Measurements from ENCODE around the gene APOM. TPM values are rescaled to one million over a fixed set of nuclear protein-coding genes. Genes with fewer than 3 reads are reported as not detected.

Gene APOM
- total RNA-seq, 1 experiment from 2014 or later: 2.6 TPM

DNA sequence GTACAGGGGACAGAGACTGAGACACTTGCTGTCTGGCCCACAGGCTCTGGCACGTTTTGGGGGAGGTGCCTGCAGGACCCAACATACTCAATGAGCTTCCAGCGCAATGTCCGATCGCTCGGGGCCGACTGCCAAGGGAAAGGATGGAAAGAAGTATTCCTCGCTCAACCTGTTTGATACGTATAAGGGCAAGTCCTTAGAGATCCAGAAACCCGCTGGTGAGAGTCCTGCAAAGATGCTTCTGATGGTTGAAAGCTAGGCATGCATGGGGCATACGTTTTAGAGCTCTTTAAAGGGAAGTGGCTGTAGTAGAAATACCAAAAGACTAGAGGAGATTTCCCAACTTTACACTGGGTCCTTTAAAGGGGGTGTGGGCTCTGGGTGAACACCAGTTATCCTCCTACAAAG is 33.0 kb upstream of the APOM start:
- Mint-ChIP-seq H3K4me1 (ENCODE audit: low read depth, unreplicated experiment) (peaks cover 18% of the 10 kb centered on the region), H3K4me3 (ENCODE audit: low read depth, unreplicated experiment) (peak overlapping the region; percentile 84), H3K27me3 (ENCODE audit: unreplicated experiment) (no peaks in the 10 kb centered on the region), H3K9me3 (ENCODE audit: low read depth, unreplicated experiment) (no peaks in the 10 kb centered on the region), H3K27ac (ENCODE audit: unreplicated experiment) (peak overlapping the region; percentile 87), H3K36me3 (ENCODE audit: insufficient read depth, unreplicated experiment) (peaks cover 80% of the 10 kb centered on the region)
- DNase-seq: peak; percentile 51
- intact Hi-C loops (cut with micrococcal nuclease; ENCODE audit: unreplicated experiment): no loop called here
- BruUV-seq (replicated peaks): no TSS peak
- CTCF ChIA-PET: interaction anchor here (0.6 to 2.9 kb wide), 6 partner anchors 13 to 163 kb away, joined by 3 to 15 read pairs (median 3); partner anchors contain the start of gene BAG6
- no peak for TF ChIP-seq CTCF (IDR thresholded peaks at IDR 0.05; ENCODE audit: unreplicated experiment)

- H3K4me3 Mint-ChIP-seq (ENCODE audit: low read depth, unreplicated experiment): no peak overlapping the region
- H3K27ac Mint-ChIP-seq (ENCODE audit: unreplicated experiment): no peak overlapping the region
- peaks cover 94% of the 10 kb centered on the region for H3K36me3 Mint-ChIP-seq (ENCODE audit: insufficient read depth, unreplicated experiment)
- no peak for TF ChIP-seq CTCF (IDR thresholded peaks at IDR 0.05; ENCODE audit: unreplicated experiment)
- CTCF ChIA-PET: interaction anchor here (0.6 to 1.5 kb wide), 2 partner anchors 15 to 31 kb away, joined by 3 to 6 read pairs; partner anchors contain the start of gene APOM
- intact Hi-C loops (cut with micrococcal nuclease; ENCODE audit: unreplicated experiment): no loop called here
- H3K27me3 Mint-ChIP-seq (ENCODE audit: unreplicated experiment): no peaks in the 10 kb centered on the region
- H3K9me3 Mint-ChIP-seq (ENCODE audit: low read depth, unreplicated experiment): no peaks in the 10 kb centered on the region
- H3K4me1 Mint-ChIP-seq (ENCODE audit: low read depth, unreplicated experiment): peaks cover 21% of the 10 kb centered on the region
- no TSS peak for BruUV-seq (replicated peaks)
- no peak for DNase-seq
Observed at GRCh38 chr6:31624070-31624469, 31.6 kb upstream of the APOM start.

DNA sequence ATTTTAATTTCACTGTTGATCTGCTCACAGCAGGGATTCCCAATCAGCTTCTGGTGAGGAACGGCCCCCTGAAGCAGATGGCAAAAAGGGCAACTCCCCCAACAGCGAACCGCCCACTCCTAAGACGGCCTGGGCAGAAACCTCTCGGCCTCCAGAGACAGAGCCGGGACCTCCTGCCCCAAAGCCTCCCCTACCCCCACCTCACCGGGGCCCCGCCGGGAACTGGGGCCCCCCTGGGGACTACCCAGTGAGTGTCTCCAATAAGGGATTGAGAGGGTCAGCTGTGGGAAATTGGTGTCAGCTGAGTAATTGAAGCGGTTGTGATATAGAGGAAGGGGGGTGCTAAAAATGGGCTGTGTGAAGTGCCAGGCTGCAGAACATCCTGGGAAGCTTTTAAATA is 28.7 kb upstream of the APOM start:
- no peak overlapping the region for H3K4me3 Mint-ChIP-seq (ENCODE audit: low read depth, unreplicated experiment)
- peak overlapping the region; percentile 3 for H3K27ac Mint-ChIP-seq (ENCODE audit: unreplicated experiment)
- DNase-seq: no peak
- H3K4me1 Mint-ChIP-seq (ENCODE audit: low read depth, unreplicated experiment): peaks cover 17% of the 10 kb centered on the region
- CTCF ChIA-PET: interaction anchor here (0.7 to 1.2 kb wide), 2 partner anchors 25 to 112 kb away, joined by 3 read pairs; partner anchors contain the start of gene BAG6
- peaks cover 100% of the 10 kb centered on the region for H3K36me3 Mint-ChIP-seq (ENCODE audit: insufficient read depth, unreplicated experiment)
- TF ChIP-seq CTCF (IDR thresholded peaks at IDR 0.05; ENCODE audit: unreplicated experiment): no peak
- no TSS peak for BruUV-seq (replicated peaks)
- H3K9me3 Mint-ChIP-seq (ENCODE audit: low read depth, unreplicated experiment): no peaks in the 10 kb centered on the region
- intact Hi-C loops (cut with micrococcal nuclease; ENCODE audit: unreplicated experiment): no loop called here
- no peaks in the 10 kb centered on the region for H3K27me3 Mint-ChIP-seq (ENCODE audit: unreplicated experiment)

DNA sequence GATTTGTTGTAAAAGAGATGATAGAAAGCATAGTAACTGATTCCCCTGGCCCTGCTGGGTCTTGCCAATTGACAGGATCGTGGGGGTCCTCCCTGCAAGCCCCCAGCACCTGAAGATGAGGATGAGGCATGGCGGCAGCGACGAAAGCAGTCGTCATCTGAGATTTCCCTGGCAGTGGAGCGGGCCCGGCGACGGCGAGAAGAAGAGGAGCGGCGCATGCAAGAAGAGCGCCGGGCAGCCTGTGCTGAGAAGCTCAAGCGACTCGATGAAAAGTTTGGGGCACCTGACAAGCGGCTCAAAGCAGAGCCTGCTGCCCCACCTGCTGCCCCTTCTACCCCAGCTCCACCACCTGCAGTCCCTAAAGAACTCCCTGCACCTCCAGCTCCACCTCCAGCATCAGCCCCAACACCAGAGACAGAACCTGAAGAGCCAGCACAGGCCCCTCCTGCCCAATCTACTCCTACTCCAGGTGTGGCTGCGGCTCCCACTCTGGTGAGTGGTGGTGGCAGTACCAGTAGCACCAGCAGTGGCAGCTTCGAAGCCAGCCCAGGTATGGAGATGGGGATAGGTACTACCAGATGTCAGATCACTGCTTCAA is 27.9 kb upstream of the APOM start:
- Mint-ChIP-seq H3K27me3 (ENCODE audit: unreplicated experiment) (no peaks in the 10 kb centered on the region), H3K4me3 (ENCODE audit: low read depth, unreplicated experiment) (no peak overlapping the region), H3K36me3 (ENCODE audit: insufficient read depth, unreplicated experiment) (peaks cover 100% of the 10 kb centered on the region), H3K9me3 (ENCODE audit: low read depth, unreplicated experiment) (no peaks in the 10 kb centered on the region), H3K4me1 (ENCODE audit: low read depth, unreplicated experiment) (peaks cover 9% of the 10 kb centered on the region), H3K27ac (ENCODE audit: unreplicated experiment) (no peak overlapping the region)
- DNase-seq: no peak
- CTCF ChIA-PET: no interaction called here
- no peak for TF ChIP-seq CTCF (IDR thresholded peaks at IDR 0.05; ENCODE audit: unreplicated experiment)
- intact Hi-C loops (cut with micrococcal nuclease; ENCODE audit: unreplicated experiment): no loop called here
- BruUV-seq (replicated peaks): no TSS peak

Measured in Calu3 (cell line).